Esophagus muscularis mucosa (tissue), 4 donors: ENCODE measurements around the gene SPTLC3. TPM values are rescaled to one million over a fixed set of nuclear protein-coding genes. Genes with fewer than 3 reads are reported as not detected.

Experiments used
- DNase-seq: peaks from one replicate; pipeline ENCODE4 v3.0.0-alpha.2; 2017; ENCODE audit errors: extremely low spot score
- H3K27ac ChIP-seq, 4 donors: fragments of 200-600 bp; sonication (generic); replicated peaks in 1 of 4; 1 replicate in 3 of 4; 2 replicates in 1 of 4; pipeline ENCODE4 v1.5.1; 2016 to 2019; ENCODE audit warnings: mild to moderate bottlenecking in 1 of 4
- H3K27me3 ChIP-seq, 4 donors: fragments of 200-600 bp; sonication (generic); one replicate each; pipeline versions ENCODE4 v1.5.1 to v1.6.0; 2016 to 2019
- H3K36me3 ChIP-seq, 4 donors: fragments of 200-600 bp; sonication (generic); one replicate each; pipeline ENCODE4 v1.5.1; 2016 to 2019
- H3K4me1 ChIP-seq, 4 donors: fragments of 200-600 bp; sonication (generic); one replicate each; pipeline ENCODE4 v1.5.1; 2016 to 2019
- H3K4me3 ChIP-seq, 4 donors: fragments of 200-600 bp; sonication (generic); 1 replicate in 2 of 4; 2 replicates in 2 of 4; pipeline ENCODE4 v1.5.1; 2016 to 2019; ENCODE audit warnings: mild to moderate bottlenecking in 4 of 4, moderate library complexity in 1 of 4
- H3K9me3 ChIP-seq, 4 donors: fragments of 200-600 bp; sonication (generic); 1 replicate in 3 of 4; 2 replicates in 1 of 4; pipeline ENCODE4 v1.5.1; 2016 to 2019
- EP300 ChIP-seq: sonication (generic); formaldehyde crosslinking; IDR thresholded peaks from one replicate; pipeline ENCODE4 v1.6.1; 2017; ENCODE audit warnings: antibody characterized with exemption
- POLR2A ChIP-seq: fragments of 450-650 bp; IDR thresholded peaks from one replicate; pipeline ENCODE4 v1.6.1; 2017; ENCODE audit warnings: antibody characterized with exemption, moderate library complexity, mild to moderate bottlenecking, low read depth
- POLR2AphosphoS5 ChIP-seq, 2 donors: sonication (generic); formaldehyde crosslinking; IDR thresholded peaks; one replicate each; pipeline ENCODE4 v1.6.1; 2017; ENCODE audit warnings: antibody characterized with exemption in 2 of 2
- WGBS: methylation state at CpG from one replicate; pipeline ENCODE4 v1.1.5; 2018; 5-methylcytosine and 5-hydroxymethylcytosine counted together
- intact Hi-C: fragments of 100-400 bp; cut with DNase I; formaldehyde crosslinking; loops from one replicate; pipeline ENCODE4 v1.15.1; 2023
- total RNA-seq, 4 donors: library from RNA; depleted of rRNA; stranded (reverse); fragments of >200 nt; gene quantifications; one replicate each; pipeline versions ENCODE4 v1.1.0 to v1.2.1, GENCODE V29; 2016
- TF ChIP-seq, protein P1 (sequence below), 3 experiments: fragments of 200-600 bp in 2 of 3; fragments of 450-650 bp in 1 of 3; sonication (generic) in 2 of 3; IDR thresholded peaks; one replicate each; pipeline ENCODE4 v1.5.1; 2017 to 2019; ENCODE audit warnings: antibody characterized with exemption in 3 of 3, mild to moderate bottlenecking in 2 of 3, moderate library complexity in 1 of 3

SPTLC3 gene
- total RNA-seq, 4 donors from 2014 or later = 2.8 to 12.5 (median 3.9) TPM

DNA sequence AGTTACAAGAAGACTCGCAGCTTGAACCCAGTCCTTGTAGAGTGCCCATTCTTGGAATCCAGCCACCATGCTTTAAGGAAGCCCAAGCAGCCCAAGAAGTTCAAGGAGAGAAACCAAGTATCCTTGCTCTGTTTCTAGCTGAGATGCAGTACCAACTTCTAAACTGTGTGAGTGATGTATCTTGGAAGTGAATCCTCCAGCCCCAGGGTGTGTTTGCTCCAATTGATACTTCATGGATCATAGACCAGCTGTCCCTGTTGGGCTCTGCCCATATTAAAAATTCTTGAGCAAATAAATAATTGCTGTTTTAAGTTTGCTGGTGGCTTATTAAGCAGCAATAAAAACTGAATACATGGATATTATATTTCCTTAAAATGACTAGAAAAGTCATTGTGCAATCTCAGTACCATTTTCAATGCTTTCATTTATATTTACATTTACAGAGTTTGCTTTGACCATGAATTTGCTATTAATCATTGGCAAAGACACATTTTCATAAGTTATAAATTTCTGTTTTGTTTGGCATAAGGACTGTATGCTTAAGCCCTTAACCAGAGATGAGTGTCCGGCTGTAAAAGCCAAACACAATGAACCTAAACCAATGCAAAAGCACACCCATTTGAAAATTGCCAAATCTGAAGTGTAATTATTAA, 9.2 kb downstream of the SPTLC3 start:
- no peak for DNase-seq
- Histone ChIP-seq H3K27me3 (no peaks in the 10 kb centered on the region), H3K9me3 (peaks cover 0 to 13% (median 7%) of the 10 kb centered on the region in 4 donors), H3K27ac (no peak overlapping the region), H3K36me3 (no peaks in the 10 kb centered on the region), H3K4me1 (peaks cover 9 to 17% (median 13%) of the 10 kb centered on the region in 4 donors), H3K4me3 (no peak overlapping the region)
- 63% methylated on average over 2 of the region's 2 CpGs for WGBS
- TF ChIP-seq EP300 = no peak
- TF ChIP-seq, protein P1, sequence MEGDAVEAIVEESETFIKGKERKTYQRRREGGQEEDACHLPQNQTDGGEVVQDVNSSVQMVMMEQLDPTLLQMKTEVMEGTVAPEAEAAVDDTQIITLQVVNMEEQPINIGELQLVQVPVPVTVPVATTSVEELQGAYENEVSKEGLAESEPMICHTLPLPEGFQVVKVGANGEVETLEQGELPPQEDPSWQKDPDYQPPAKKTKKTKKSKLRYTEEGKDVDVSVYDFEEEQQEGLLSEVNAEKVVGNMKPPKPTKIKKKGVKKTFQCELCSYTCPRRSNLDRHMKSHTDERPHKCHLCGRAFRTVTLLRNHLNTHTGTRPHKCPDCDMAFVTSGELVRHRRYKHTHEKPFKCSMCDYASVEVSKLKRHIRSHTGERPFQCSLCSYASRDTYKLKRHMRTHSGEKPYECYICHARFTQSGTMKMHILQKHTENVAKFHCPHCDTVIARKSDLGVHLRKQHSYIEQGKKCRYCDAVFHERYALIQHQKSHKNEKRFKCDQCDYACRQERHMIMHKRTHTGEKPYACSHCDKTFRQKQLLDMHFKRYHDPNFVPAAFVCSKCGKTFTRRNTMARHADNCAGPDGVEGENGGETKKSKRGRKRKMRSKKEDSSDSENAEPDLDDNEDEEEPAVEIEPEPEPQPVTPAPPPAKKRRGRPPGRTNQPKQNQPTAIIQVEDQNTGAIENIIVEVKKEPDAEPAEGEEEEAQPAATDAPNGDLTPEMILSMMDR (IDR thresholded peaks at IDR 0.05) = no peak
- no peak for TF ChIP-seq POLR2A
- TF ChIP-seq POLR2AphosphoS5 (IDR thresholded peaks at IDR 0.05) = no peak
- intact Hi-C loops = no loop called here

DNA sequence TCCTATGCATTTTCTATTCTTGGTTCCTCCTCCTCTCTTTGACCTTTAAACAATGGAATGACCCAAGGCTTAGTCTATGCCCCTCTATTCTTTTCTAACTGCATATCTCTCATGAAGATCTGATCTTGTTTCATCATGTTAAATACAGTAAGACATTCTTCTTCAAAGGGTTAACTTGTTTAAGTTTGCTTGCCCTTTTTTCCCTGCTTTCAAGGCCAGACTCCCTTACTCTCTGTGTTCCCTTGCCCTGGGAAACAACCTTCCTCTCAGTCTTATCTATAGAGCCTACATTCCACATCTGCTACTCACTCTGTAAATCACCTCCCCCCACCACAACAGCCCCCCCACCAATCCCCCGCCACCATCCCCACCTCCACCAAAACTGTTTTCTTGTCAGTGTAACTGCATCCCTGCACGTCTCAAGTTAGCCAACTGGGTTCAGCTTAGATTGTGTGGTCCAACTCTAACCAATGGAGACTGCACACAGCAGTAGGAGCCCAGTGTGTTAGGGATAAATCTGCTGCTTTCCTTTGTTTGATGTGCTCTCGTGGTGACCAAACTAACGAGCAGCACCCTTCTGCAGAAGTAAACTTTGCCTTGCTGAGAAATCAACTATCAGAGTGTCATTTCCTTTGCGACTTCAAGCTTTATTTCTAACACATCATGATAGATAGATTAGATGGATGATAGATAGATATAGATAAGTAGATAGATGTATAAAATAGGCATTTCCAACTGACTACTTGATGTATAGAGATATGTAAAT, 12.6 kb downstream of the SPTLC3 start:
- DNase-seq = no peak
- Histone ChIP-seq H3K27me3 (no peaks in the 10 kb centered on the region), H3K27ac (no peak overlapping the region), H3K4me3 (no peak overlapping the region), H3K36me3 (no peaks in the 10 kb centered on the region), H3K9me3 (peaks cover 0 to 13% (median 7%) of the 10 kb centered on the region in 4 donors), H3K4me1 (no peaks in the 10 kb centered on the region)
- intact Hi-C loops = no loop called here
- no peak for TF ChIP-seq POLR2AphosphoS5 (IDR thresholded peaks at IDR 0.05)
- TF ChIP-seq, protein P1 (IDR thresholded peaks at IDR 0.05) = no peak
- whole genome bisulfite sequencing = 89% methylated on average over 5 of the region's 5 CpGs

GRCh38 chr20:13022401-13023155, 13.8 kb downstream of the SPTLC3 start:
- Histone ChIP-seq H3K36me3 (no peaks in the 10 kb centered on the region), H3K4me3 (no peak overlapping the region), H3K27me3 (no peaks in the 10 kb centered on the region), H3K27ac (no peak overlapping the region), H3K9me3 (peaks cover 0 to 13% (median 7%) of the 10 kb centered on the region in 4 donors), H3K4me1 (no peaks in the 10 kb centered on the region)
- no peak for DNase-seq
- 65% methylated on average over 4 of the region's 4 CpGs for WGBS
- TF ChIP-seq POLR2A = no peak
- no peak for TF ChIP-seq EP300
- no peak for TF ChIP-seq POLR2AphosphoS5 (IDR thresholded peaks at IDR 0.05)
- TF ChIP-seq, protein P1 (IDR thresholded peaks at IDR 0.05) = no peak
- intact Hi-C loops = no loop called here

GRCh38 chr20:13024596-13024995, 15.8 kb downstream of the SPTLC3 start:
- Histone ChIP-seq H3K27ac (no peak overlapping the region), H3K36me3 (no peaks in the 10 kb centered on the region), H3K27me3 (no peaks in the 10 kb centered on the region), H3K4me1 (peaks cover 4 to 11% (median 9%) of the 10 kb centered on the region in 4 donors), H3K4me3 (no peak overlapping the region), H3K9me3 (peaks cover 0 to 13% (median 7%) of the 10 kb centered on the region in 4 donors)
- DNase-seq = no peak
- intact Hi-C loops = no loop called here
- WGBS = 53% methylated on average over 2 of the region's 2 CpGs
- TF ChIP-seq POLR2A (no peak), POLR2AphosphoS5 (IDR thresholded peaks at IDR 0.05) (no peak), EP300 (no peak)
- TF ChIP-seq, protein P1 (IDR thresholded peaks at IDR 0.05) = no peak
